OCI-LY1 (cell line): ENCODE data around the gene PRSS56.

Experiments used
- H2AFZ ChIP-seq: fragments of 200-600 bp; sonication (generic), shearing (Covaris generic); 2 replicates; pipeline ENCODE4 v1.6.0; 2014; ENCODE audit warnings: antibody characterized with exemption, mild to moderate bottlenecking, low read length
- H3F3A ChIP-seq: fragments of 200-600 bp; sonication (generic), shearing (Covaris generic); 2 replicates; pipeline ENCODE4 v1.6.0; 2014; ENCODE audit warnings: mild to moderate bottlenecking, antibody characterized with exemption, low read length, moderate library complexity; ENCODE audit not compliant: insufficient read depth
- H3K27ac ChIP-seq: fragments of 200-600 bp; sonication (generic); 2 replicates; pipeline ENCODE4 v1.5.1; 2014; ENCODE audit warnings: low read length, mixed run types, mild to moderate bottlenecking, low read depth; ENCODE audit not compliant: poor library complexity, severe bottlenecking
- H3K27me3 ChIP-seq: fragments of 200-600 bp; sonication (generic); 2 replicates; pipeline ENCODE4 v1.6.0; 2014; ENCODE audit warnings: antibody characterized with exemption, mild to moderate bottlenecking, low read length, moderate library complexity; ENCODE audit not compliant: insufficient read depth
- H3K36me3 ChIP-seq: fragments of 200-600 bp; sonication (generic); 2 replicates; pipeline ENCODE4 v1.6.1; 2014; ENCODE audit warnings: mild to moderate bottlenecking, antibody characterized with exemption, low read length, moderate library complexity, mixed read lengths; ENCODE audit not compliant: insufficient read depth
- H3K4me1 ChIP-seq: fragments of 200-600 bp; sonication (generic); 2 replicates; pipeline ENCODE4 v1.5.1; 2014; ENCODE audit warnings: mild to moderate bottlenecking, low read length, moderate library complexity; ENCODE audit not compliant: insufficient read depth, severe bottlenecking
- H3K4me2 ChIP-seq: fragments of 200-600 bp; sonication (generic), shearing (Covaris generic); 2 replicates; pipeline ENCODE4 v1.6.1; 2014; ENCODE audit warnings: low read length
- H3K4me3 ChIP-seq: fragments of 200-600 bp; sonication (generic); 2 replicates; pipeline ENCODE4 v1.5.1; 2014; ENCODE audit warnings: low read length, low read depth, mild to moderate bottlenecking, mixed read lengths; ENCODE audit not compliant: poor library complexity, severe bottlenecking
- H3K79me2 ChIP-seq: fragments of 200-600 bp; shearing (Covaris generic); 2 replicates; pipeline ENCODE4 v1.6.1; 2016; ENCODE audit warnings: mixed run types, low read length, mixed read lengths; ENCODE audit not compliant: insufficient read depth
- H3K9ac ChIP-seq: fragments of 200-600 bp; sonication (generic), shearing (Covaris generic); 2 replicates; pipeline ENCODE4 v1.6.1; 2014; ENCODE audit warnings: mild to moderate bottlenecking, low read length, mixed read lengths
- H3K9me2 ChIP-seq: fragments of 200-600 bp; sonication (generic), shearing (Covaris generic); 2 replicates; pipeline ENCODE4 v1.6.1; 2014; ENCODE audit warnings: low read depth, mild to moderate bottlenecking, low read length, mixed read lengths
- H3K9me3 ChIP-seq: fragments of 200-600 bp; shearing (Covaris generic); 2 replicates; pipeline ENCODE4 v1.6.1; 2014; ENCODE audit warnings: low read length, mixed read lengths
- H4K20me1 ChIP-seq: fragments of 200-600 bp; sonication (generic), shearing (Covaris generic); 2 replicates; pipeline ENCODE4 v1.6.0; 2016; ENCODE audit warnings: mild to moderate bottlenecking, low read length; ENCODE audit not compliant: insufficient read depth
- CTCF ChIP-seq: fragments of 200-600 bp; sonication (generic), shearing (Covaris generic); IDR thresholded peaks from 2 replicates; pipeline ENCODE4 v1.5.1; 2017; ENCODE audit warnings: mild to moderate bottlenecking, antibody characterized with exemption, low read length, moderate library complexity, mixed read lengths
- EZH2 ChIP-seq: fragments of 200-600 bp; sonication (generic), shearing (Covaris generic); IDR thresholded peaks from 2 replicates; pipeline ENCODE4 v1.8.0; 2017; ENCODE audit warnings: borderline replicate concordance, mixed run types, mild to moderate bottlenecking, antibody characterized with exemption, low read length, moderate library complexity, mixed read lengths

The PRSS56 gene

GRCh38 chr2:232573771-232574435, 53.7 kb downstream of the PRSS56 start:
- H3K4me1 ChIP-seq: no peaks in the 10 kb centered on the region
- TF ChIP-seq CTCF (no peak), EZH2 (no peak)
- H4K20me1 ChIP-seq: no peaks in the 10 kb centered on the region
- H3K4me2 ChIP-seq: no peak overlapping the region
- no peak overlapping the region for H3K4me3 ChIP-seq
- H3K9me2 ChIP-seq: no peaks in the 10 kb centered on the region
- H3K36me3 ChIP-seq: peaks cover 48% of the 10 kb centered on the region
- H3K9me3 ChIP-seq: no peaks in the 10 kb centered on the region
- no peaks in the 10 kb centered on the region for H3K79me2 ChIP-seq
- H2AFZ ChIP-seq: no peak overlapping the region
- H3K27me3 ChIP-seq: no peaks in the 10 kb centered on the region
- H3K27ac ChIP-seq: no peak overlapping the region
- no peak overlapping the region for H3K9ac ChIP-seq
- H3F3A ChIP-seq: no peaks in the 10 kb centered on the region

- peaks cover 38% of the 10 kb centered on the region for H3K36me3 ChIP-seq
These were observed 54.7 kb downstream of the PRSS56 start for GRCh38 chr2:232574674-232575403.

More at GRCh38 chr2:232574674-232575403, 54.7 kb downstream of the PRSS56 start:
- Histone ChIP-seq H3K27me3 (no peaks in the 10 kb centered on the region), H3K4me3 (no peak overlapping the region), H3K79me2 (no peaks in the 10 kb centered on the region), H3F3A (no peaks in the 10 kb centered on the region), H3K9ac (no peak overlapping the region), H4K20me1 (no peaks in the 10 kb centered on the region), H2AFZ (no peak overlapping the region), H3K27ac (no peak overlapping the region), H3K9me3 (no peaks in the 10 kb centered on the region), H3K4me1 (no peaks in the 10 kb centered on the region), H3K4me2 (no peak overlapping the region), H3K9me2 (no peaks in the 10 kb centered on the region)
- TF ChIP-seq CTCF (no peak), EZH2 (no peak)
